Measurements from ENCODE around the gene GPRC5D.

- no peak for TF ChIP-seq RARB (CRISPR knock-in tag; IDR thresholded peaks at IDR 0.05)
- TF ChIP-seq ARNTL (CRISPR knock-in tag; IDR thresholded peaks at IDR 0.05; ENCODE audit: borderline replicate concordance, low read depth): no peak
- no peak for TF ChIP-seq SNAI2 (CRISPR knock-in tag; IDR thresholded peaks at IDR 0.05)
- TF ChIP-seq ZFP30 (CRISPR knock-in tag; IDR thresholded peaks at IDR 0.05): no peak
- TF ChIP-seq PATZ1 (CRISPR knock-in tag; IDR thresholded peaks at IDR 0.05; ENCODE audit: borderline replicate concordance): no peak
- TF ChIP-seq ZNF565 (CRISPR knock-in tag; conservative IDR thresholded peaks at IDR 0.05; ENCODE audit: low read depth): no peak
- TF ChIP-seq OSR1 (CRISPR knock-in tag; IDR thresholded peaks at IDR 0.05): no peak
- no peak for TF ChIP-seq ISL1 (CRISPR knock-in tag; IDR thresholded peaks at IDR 0.05)
Measured at GRCh38 chr12:12973019-12973418, 21.0 kb upstream of the GPRC5D start.
